ENCODE measurements around the gene ABTB1.

- TF ChIP-seq NR2F2 (IDR thresholded peaks at IDR 0.05; ENCODE audit: borderline replicate concordance, low read depth) (no peak), NBN (conservative IDR thresholded peaks at IDR 0.05) (no peak), GABPB1 (CRISPR knock-in tag; IDR thresholded peaks at IDR 0.05) (no peak), ZFP91 (CRISPR knock-in tag; IDR thresholded peaks at IDR 0.05; ENCODE audit: borderline replicate concordance) (no peak), ZBTB49 (CRISPR knock-in tag; IDR thresholded peaks at IDR 0.05; ENCODE audit: borderline replicate concordance) (no peak), FOXM1 (CRISPR knock-in tag; IDR thresholded peaks at IDR 0.05) (no peak), EZH2 (conservative IDR thresholded peaks at IDR 0.05; ENCODE audit: low read depth, low read length) (no peak), BCLAF1 (IDR thresholded peaks at IDR 0.05) (no peak), IRF1 (CRISPR knock-in tag; IDR thresholded peaks at IDR 0.05; ENCODE audit: low read depth) (no peak)
These were observed 38.1 kb upstream of the ABTB1 start for GRCh38 chr3:127634653-127635052.

Measured in HepG2 (cell line).